Astrocyte (in vitro differentiated cells and primary cell): ENCODE results near the gene GALT. TPM values are rescaled to one million over a fixed set of nuclear protein-coding genes. Genes with fewer than 3 reads are reported as not detected.

Source experiments
- DNase-seq: peaks from one replicate; pipeline ENCODE4 v3.0.0-alpha.2; 2010; ENCODE audit warnings: low read depth
- FAIRE-seq: peaks from 2 replicates; lab custom pipeline; 2011; peaks lifted over from hg19 to GRCh38; lab: Jason Lieb, UNC
- H2AFZ ChIP-seq: 2 replicates; pipeline ENCODE4 v1.6.0; 2012; ENCODE audit warnings: low read depth, low read length, inconsistent platforms
- H3K27ac ChIP-seq: 2 replicates; pipeline ENCODE4 v1.5.1; 2011; ENCODE audit warnings: low read depth, low read length, inconsistent platforms
- H3K27me3 ChIP-seq: 2 replicates; pipeline ENCODE4 v1.6.0; 2011; ENCODE audit warnings: low read length, inconsistent platforms; ENCODE audit not compliant: insufficient read depth
- H3K36me3 ChIP-seq: 2 replicates; pipeline ENCODE4 v1.5.1; 2011; ENCODE audit warnings: low read length, inconsistent platforms; ENCODE audit not compliant: insufficient read depth
- H3K4me1 ChIP-seq: 2 replicates; pipeline ENCODE4 v1.5.1; 2011; ENCODE audit warnings: low read length, inconsistent platforms; ENCODE audit not compliant: insufficient read depth
- H3K4me2 ChIP-seq: 2 replicates; pipeline ENCODE4 v1.6.0; 2012; ENCODE audit warnings: low read length, inconsistent platforms
- H3K4me3 ChIP-seq: 2 replicates; pipeline ENCODE4 v1.5.1; 2011; ENCODE audit warnings: low read depth, mild to moderate bottlenecking, low read length, inconsistent platforms; ENCODE audit not compliant: insufficient read depth
- H3K79me2 ChIP-seq: 2 replicates; pipeline ENCODE4 v1.6.0; 2012; ENCODE audit warnings: mild to moderate bottlenecking, low read length, inconsistent platforms; ENCODE audit not compliant: insufficient read depth
- H3K9ac ChIP-seq: 2 replicates; pipeline ENCODE4 v1.6.0; 2012; ENCODE audit warnings: mild to moderate bottlenecking, low read length, inconsistent platforms
- H3K9me3 ChIP-seq: 2 replicates; pipeline ENCODE4 v1.5.1; 2012; ENCODE audit warnings: low read depth, mild to moderate bottlenecking, low read length, inconsistent platforms; ENCODE audit not compliant: insufficient read depth
- H4K20me1 ChIP-seq: 2 replicates; pipeline ENCODE4 v1.6.0; 2012; ENCODE audit warnings: low read length, inconsistent platforms; ENCODE audit not compliant: insufficient read depth
- H3K27ac Mint-ChIP-seq: one replicate; pipeline ENCODE4 v1.8.0; 2021; ENCODE audit warnings: mild to moderate bottlenecking, mixed read lengths; ENCODE audit not compliant: unreplicated experiment
- H3K27me3 Mint-ChIP-seq: one replicate; pipeline ENCODE4 v1.8.0; 2021; ENCODE audit warnings: low read depth, mixed read lengths; ENCODE audit not compliant: unreplicated experiment
- H3K36me3 Mint-ChIP-seq: one replicate; pipeline ENCODE4 v1.8.0; 2021; ENCODE audit warnings: low read depth, mixed read lengths; ENCODE audit not compliant: unreplicated experiment
- H3K4me1 Mint-ChIP-seq: one replicate; pipeline ENCODE4 v1.8.0; 2021; ENCODE audit warnings: low read depth, mixed read lengths; ENCODE audit not compliant: unreplicated experiment
- H3K4me3 Mint-ChIP-seq: one replicate; pipeline ENCODE4 v1.8.0; 2021; ENCODE audit warnings: mild to moderate bottlenecking, moderate library complexity, mixed read lengths; ENCODE audit not compliant: unreplicated experiment
- H3K9me3 Mint-ChIP-seq: one replicate; pipeline ENCODE4 v1.8.0; 2021; ENCODE audit warnings: mild to moderate bottlenecking, mixed read lengths; ENCODE audit not compliant: unreplicated experiment
- EZH2 ChIP-seq: IDR thresholded peaks from 2 replicates; pipeline ENCODE4 v1.6.1; 2012; ENCODE audit warnings: mild to moderate bottlenecking, low read length, inconsistent platforms; ENCODE audit not compliant: insufficient read depth
- total RNA-seq: library from RNA; stranded (reverse); gene quantifications from 2 replicates; pipeline ENCODE4 v1.2.1, GENCODE V29; 2021
- TF ChIP-seq, protein P1 (sequence below): IDR thresholded peaks from 2 replicates; pipeline ENCODE4 v1.5.1; 2011; ENCODE audit warnings: low read depth, mild to moderate bottlenecking, inconsistent platforms, low read length, moderate library complexity; ENCODE audit not compliant: insufficient read depth

GALT gene
- total RNA-seq, 1 donor from 2014 or later: 30.7 TPM

DNA sequence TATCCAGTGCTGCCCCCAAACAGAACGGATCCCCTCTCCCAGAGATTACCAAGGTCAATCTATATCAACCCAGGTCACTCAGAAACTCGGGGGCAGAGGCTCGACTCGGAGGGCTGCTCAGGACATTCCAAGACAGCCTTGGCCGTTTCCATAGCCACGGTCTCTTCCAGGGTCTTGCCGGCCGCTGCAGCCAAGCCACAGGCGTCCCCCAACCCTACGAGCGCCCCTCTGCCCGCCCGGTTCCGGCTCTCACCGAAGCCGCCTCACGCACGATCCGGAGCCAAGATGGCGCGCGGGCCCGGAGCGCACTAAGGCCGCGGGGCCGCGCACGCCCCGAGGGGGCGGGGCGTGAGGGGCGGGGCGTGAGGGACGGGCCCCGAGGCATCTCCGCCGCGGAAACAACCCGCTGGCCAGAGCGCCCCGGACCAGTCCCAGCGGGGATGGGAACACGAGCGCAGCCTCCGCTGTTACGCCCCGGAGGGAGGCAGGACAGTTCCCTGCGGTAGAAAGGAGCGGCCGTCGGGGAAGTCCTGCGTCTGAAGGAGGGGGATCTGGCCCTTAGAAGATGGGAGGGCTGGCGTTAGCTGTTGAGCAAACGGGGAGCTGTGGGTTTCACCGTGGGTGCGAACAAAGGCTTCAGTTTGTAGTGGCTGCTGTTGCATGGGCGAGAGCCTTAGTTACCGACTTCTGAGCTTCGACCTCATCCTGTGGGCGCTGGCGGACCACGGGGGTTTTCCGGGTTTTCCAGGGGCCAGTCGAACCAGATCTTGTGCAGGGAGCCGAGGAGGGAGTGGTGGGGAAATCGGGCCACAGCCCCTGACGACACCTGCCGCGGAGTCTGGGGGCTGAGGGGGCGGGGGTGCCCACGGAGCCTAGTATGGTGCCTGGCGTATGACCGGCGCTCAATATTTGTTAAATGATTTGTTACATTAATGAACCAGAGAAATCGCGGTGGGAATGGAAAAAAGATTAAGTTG is 34.4 kb upstream of the GALT start, which contains the start of gene RPP25L:
TSS of gene RPP25L (minus strand) at position 287 of the 977 bp plus-strand sequence. CDS start 801 bp downstream, outside the sequence.
- Mint-ChIP-seq H3K27ac (peak within 1 kb of the TSS; percentile 89), H3K9me3 (no peaks in the 10 kb centered on the region), H3K4me3 (peak within 1 kb of the TSS; percentile 95), H3K4me1 (peaks cover 6% of the 10 kb centered on the region), H3K27me3 (peaks cover 2% of the 10 kb centered on the region), H3K36me3 (peaks cover 17% of the 10 kb centered on the region)
- Histone ChIP-seq H2AFZ (peak within 1 kb of the TSS; percentile 97), H3K9me3 (no peaks in the 10 kb centered on the region), H3K4me1 (peaks cover 15% of the 10 kb centered on the region), H3K27ac (peak within 1 kb of the TSS; percentile 80), H3K36me3 (peaks cover 4% of the 10 kb centered on the region), H3K79me2 (peaks cover 12% of the 10 kb centered on the region), H3K4me2 (peak within 1 kb of the TSS; percentile 100), H4K20me1 (peaks cover 3% of the 10 kb centered on the region), H3K9ac (peak within 1 kb of the TSS; percentile 97), H3K27me3 (no peaks in the 10 kb centered on the region), H3K4me3 (peak within 1 kb of the TSS; percentile 94)
- DNase-seq (peak; percentile 68), FAIRE-seq (no peak)
- TF ChIP-seq, protein P1, sequence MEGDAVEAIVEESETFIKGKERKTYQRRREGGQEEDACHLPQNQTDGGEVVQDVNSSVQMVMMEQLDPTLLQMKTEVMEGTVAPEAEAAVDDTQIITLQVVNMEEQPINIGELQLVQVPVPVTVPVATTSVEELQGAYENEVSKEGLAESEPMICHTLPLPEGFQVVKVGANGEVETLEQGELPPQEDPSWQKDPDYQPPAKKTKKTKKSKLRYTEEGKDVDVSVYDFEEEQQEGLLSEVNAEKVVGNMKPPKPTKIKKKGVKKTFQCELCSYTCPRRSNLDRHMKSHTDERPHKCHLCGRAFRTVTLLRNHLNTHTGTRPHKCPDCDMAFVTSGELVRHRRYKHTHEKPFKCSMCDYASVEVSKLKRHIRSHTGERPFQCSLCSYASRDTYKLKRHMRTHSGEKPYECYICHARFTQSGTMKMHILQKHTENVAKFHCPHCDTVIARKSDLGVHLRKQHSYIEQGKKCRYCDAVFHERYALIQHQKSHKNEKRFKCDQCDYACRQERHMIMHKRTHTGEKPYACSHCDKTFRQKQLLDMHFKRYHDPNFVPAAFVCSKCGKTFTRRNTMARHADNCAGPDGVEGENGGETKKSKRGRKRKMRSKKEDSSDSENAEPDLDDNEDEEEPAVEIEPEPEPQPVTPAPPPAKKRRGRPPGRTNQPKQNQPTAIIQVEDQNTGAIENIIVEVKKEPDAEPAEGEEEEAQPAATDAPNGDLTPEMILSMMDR: no peak
- TF ChIP-seq EZH2: no peak

GRCh38 chr9:34612788-34613390 is 33.6 kb upstream of the GALT start:
- Histone ChIP-seq H3K9me3 (no peaks in the 10 kb centered on the region), H2AFZ (peak overlapping the region; percentile 97), H3K27me3 (no peaks in the 10 kb centered on the region), H3K4me3 (peak overlapping the region; percentile 94), H4K20me1 (peaks cover 3% of the 10 kb centered on the region), H3K4me2 (peak overlapping the region; percentile 100), H3K79me2 (peaks cover 12% of the 10 kb centered on the region), H3K27ac (peak overlapping the region; percentile 52), H3K4me1 (peaks cover 15% of the 10 kb centered on the region), H3K9ac (peak overlapping the region; percentile 97), H3K36me3 (peaks cover 8% of the 10 kb centered on the region)
- TF ChIP-seq EZH2: no peak
- TF ChIP-seq, protein P1: peak; percentile 82
- Mint-ChIP-seq H3K27ac (peak overlapping the region; percentile 82), H3K4me1 (peaks cover 6% of the 10 kb centered on the region), H3K9me3 (no peaks in the 10 kb centered on the region), H3K4me3 (peak overlapping the region; percentile 80), H3K36me3 (peaks cover 23% of the 10 kb centered on the region), H3K27me3 (peaks cover 2% of the 10 kb centered on the region)
- FAIRE-seq (no peak), DNase-seq (peak; percentile 38)
